HL-60 (cell line): ENCODE results near the gene BGN.

ENCODE experiments used
- CTCF ChIP-seq: IDR thresholded peaks from one replicate; pipeline ENCODE4 v1.5.1; 2011; ENCODE audit warnings: low read length, control low read depth, inconsistent platforms; ENCODE audit not compliant: insufficient read depth
- GABPA ChIP-seq: IDR thresholded peaks from 2 replicates; pipeline ENCODE4 v1.6.1; 2012; ENCODE audit warnings: low read depth
- POLR2AphosphoS5 ChIP-seq: IDR thresholded peaks from 2 replicates; pipeline ENCODE4 v1.6.1; 2012; ENCODE audit warnings: low read depth
- REST ChIP-seq: IDR thresholded peaks from 2 replicates; pipeline ENCODE4 v1.6.1; 2012; ENCODE audit warnings: low read depth; ENCODE audit not compliant: insufficient replicate concordance
- SPI1 ChIP-seq: IDR thresholded peaks from 2 replicates; pipeline ENCODE4 v1.6.1; 2012; ENCODE audit warnings: low read depth, mild to moderate bottlenecking, borderline replicate concordance

- TF ChIP-seq CTCF, result no peak
- no peak for TF ChIP-seq POLR2AphosphoS5
- TF ChIP-seq REST, result no peak
- TF ChIP-seq GABPA, result no peak
- TF ChIP-seq SPI1, result no peak
Observed at GRCh38 chrX:153485396-153486080, 9.2 kb upstream of the BGN start.
